GM19025 (cell line): ENCODE data around the gene TACC3.

Experiments
- ATAC-seq: cut with Tn5 transposase; IDR thresholded peaks from one replicate; pipeline ENCODE4 v1.9.1; 2021; ENCODE audit warnings: mild to moderate bottlenecking, low read depth, moderate library complexity; ENCODE audit not compliant: unreplicated experiment

Gene TACC3

GRCh38 chr4:1756893-1757779 lies 35.8 kb downstream of the TACC3 start:
- ATAC-seq, result no peak

- ATAC-seq, result no peak
These were observed 36.5 kb downstream of the TACC3 start for GRCh38 chr4:1757836-1758235.

- no peak for ATAC-seq
These were observed 37.2 kb downstream of the TACC3 start for GRCh38 chr4:1758306-1759121.

GRCh38 chr4:1759170-1759817 lies 38.0 kb downstream of the TACC3 start:
- ATAC-seq, result no peak

GRCh38 chr4:1759818-1760223 lies 38.5 kb downstream of the TACC3 start:
- no peak for ATAC-seq

GRCh38 chr4:1760521-1761071 lies 39.3 kb downstream of the TACC3 start:
- no peak for ATAC-seq

- no peak for ATAC-seq
These were observed 39.9 kb downstream of the TACC3 start for GRCh38 chr4:1761130-1761689.

- no peak for ATAC-seq
These were observed 41.1 kb downstream of the TACC3 start for GRCh38 chr4:1762264-1763010.

- ATAC-seq, result no peak
These were observed 41.8 kb downstream of the TACC3 start for GRCh38 chr4:1763070-1763549.

GRCh38 chr4:1763550-1764080 lies 42.3 kb downstream of the TACC3 start:
- ATAC-seq, result no peak

GRCh38 chr4:1764670-1765069 lies 43.3 kb downstream of the TACC3 start:
- ATAC-seq, result no peak

GRCh38 chr4:1765409-1766072 lies 44.2 kb downstream of the TACC3 start:
- no peak for ATAC-seq

- ATAC-seq, result no peak
These were observed 45.1 kb downstream of the TACC3 start for GRCh38 chr4:1766106-1767060.

- ATAC-seq, result no peak
These were observed 45.9 kb downstream of the TACC3 start for GRCh38 chr4:1767061-1767769.

GRCh38 chr4:1767770-1768366 lies 46.5 kb downstream of the TACC3 start:
- ATAC-seq, result no peak

- no peak for ATAC-seq
These were observed 47.2 kb downstream of the TACC3 start for GRCh38 chr4:1768367-1769034.
